BJ (cell line): ENCODE measurements around the gene SCMH1. TPM values are rescaled to one million over a fixed set of nuclear protein-coding genes. Genes with fewer than 3 reads are reported as not detected.
"Not testable (repeated sequence)": the region's sequence is repeated elsewhere in the genome, so short reads cannot be mapped to it uniquely, and the experiment has no call there.

Source experiments
- CTCF ChIA-PET: fragments of 350-600 bp; formaldehyde crosslinking; extraction: SDS; loops from one replicate; lab custom pipeline; 2021; ENCODE audit warnings: antibody characterized with exemption, inconsistent platforms; lab: Yijun Ruan, JAX
- POLR2A ChIA-PET: fragments of 300-600 bp; sonication (Branson Sonifier 250); formaldehyde crosslinking; extraction: SDS; loops from one replicate; lab custom pipeline; 2021; ENCODE audit warnings: antibody characterized with exemption; lab: Charles Lee
- DNase-seq: peaks from one replicate; pipeline ENCODE4 v3.0.0-alpha.2; 2011; ENCODE audit warnings: low read depth
- H3K27me3 ChIP-seq: 2 replicates; pipeline ENCODE4 v1.6.0; 2011; ENCODE audit warnings: low read length; ENCODE audit not compliant: control insufficient read depth, insufficient read depth
- H3K36me3 ChIP-seq: 2 replicates; pipeline ENCODE4 v1.5.1; 2011; ENCODE audit warnings: low read length; ENCODE audit not compliant: control insufficient read depth, insufficient read depth
- H3K4me3 ChIP-seq: 2 replicates; pipeline ENCODE4 v1.5.1; 2011; ENCODE audit warnings: low read depth, mild to moderate bottlenecking, control low read depth, low read length
- CTCF ChIP-seq: IDR thresholded peaks from 2 replicates; pipeline ENCODE4 v1.5.1; 2011; ENCODE audit warnings: low read depth, mild to moderate bottlenecking, control low read depth, inconsistent platforms, low read length, moderate library complexity; ENCODE audit not compliant: insufficient read depth
- polyA plus RNA-seq: library from polyadenylated mRNA; depleted of rRNA; stranded (reverse); fragments of >200 nt; gene quantifications from 2 replicates; pipeline ENCODE4 v1.2.3, GENCODE V29; 2011

The SCMH1 gene
- polyA plus RNA-seq, 1 experiment = 44.9 TPM

GRCh38 chr1:41151846-41152245, 90.3 kb downstream of the SCMH1 start:
- POLR2A ChIA-PET = no interaction called here
- DNase-seq = no peak
- TF ChIP-seq CTCF = no peak
- Histone ChIP-seq H3K27me3 (no peaks in the 10 kb centered on the region), H3K36me3 (no peaks in the 10 kb centered on the region), H3K4me3 (no peak overlapping the region)
- CTCF ChIA-PET = interaction anchor here (1.5 to 2.2 kb wide), 4 partner anchors 10 to 364 kb away, joined by 3 to 11 read pairs (median 5); no protein-coding TSS in a partner anchor

GRCh38 chr1:41149570-41149969, 92.5 kb downstream of the SCMH1 start:
- Histone ChIP-seq H3K27me3 (no peaks in the 10 kb centered on the region), H3K4me3 (no peak overlapping the region), H3K36me3 (no peaks in the 10 kb centered on the region)
- DNase-seq = no peak
- CTCF ChIA-PET = interaction anchor here (0.8 to 1.0 kb wide), 2 partner anchors 90 to 269 kb away, joined by 3 read pairs; no protein-coding TSS in a partner anchor
- POLR2A ChIA-PET = no interaction called here
- no peak for TF ChIP-seq CTCF

DNA sequence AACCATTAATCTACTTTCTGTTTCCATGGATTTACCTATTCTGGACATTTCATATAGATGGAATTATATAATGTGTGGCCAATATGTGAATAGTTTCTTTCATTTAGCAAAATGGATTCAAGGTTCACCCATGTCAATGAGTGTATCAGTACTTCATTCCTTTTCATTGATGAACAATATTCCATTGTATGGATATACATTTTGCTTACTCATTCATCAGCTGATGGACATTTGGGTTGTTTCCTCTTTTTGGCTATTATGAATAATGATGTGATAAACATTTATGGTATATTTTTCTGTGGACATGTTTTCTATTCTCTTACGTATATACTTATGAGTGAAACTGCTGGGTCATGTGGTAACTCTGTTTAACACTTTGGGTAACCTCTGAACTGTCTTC, 97.8 kb downstream of the SCMH1 start:
- H3K27me3 ChIP-seq = no peaks in the 10 kb centered on the region
- no peak for DNase-seq
- POLR2A ChIA-PET = interaction anchor here (0.6 kb wide), 1 partner anchor 164 kb away, joined by 3 read pairs; no protein-coding TSS in a partner anchor
- no peak overlapping the region for H3K4me3 ChIP-seq
- TF ChIP-seq CTCF = no peak
- H3K36me3 ChIP-seq = peaks cover 2% of the 10 kb centered on the region; the same call in 1 of the 2 replicates
- CTCF ChIA-PET = interaction anchor here (1.6 kb wide), 1 partner anchor 21 kb away, joined by 4 read pairs; no protein-coding TSS in a partner anchor

GRCh38 chr1:41138549-41138948, 103.6 kb downstream of the SCMH1 start:
- Histone ChIP-seq H3K36me3 (peaks cover 2% of the 10 kb centered on the region; the same call in 1 of the 2 replicates), H3K4me3 (no peak overlapping the region), H3K27me3 (no peaks in the 10 kb centered on the region)
- no peak for DNase-seq
- CTCF ChIA-PET = interaction anchor here (2.0 kb wide), 1 partner anchor 15 kb away, joined by 9 read pairs; no protein-coding TSS in a partner anchor
- POLR2A ChIA-PET = no interaction called here
- no peak for TF ChIP-seq CTCF

- TF ChIP-seq CTCF = no peak
- Histone ChIP-seq H3K36me3 (no peaks in the 10 kb centered on the region), H3K4me3 (no peak overlapping the region), H3K27me3 (no peaks in the 10 kb centered on the region)
- DNase-seq = no peak
- ChIA-PET POLR2A (no interaction called here), CTCF (interaction anchor here (1.7 kb wide), 1 partner anchor 12 kb away, joined by 5 read pairs; no protein-coding TSS in a partner anchor)
Observed at GRCh38 chr1:41135196-41135947, 106.7 kb downstream of the SCMH1 start.

DNA sequence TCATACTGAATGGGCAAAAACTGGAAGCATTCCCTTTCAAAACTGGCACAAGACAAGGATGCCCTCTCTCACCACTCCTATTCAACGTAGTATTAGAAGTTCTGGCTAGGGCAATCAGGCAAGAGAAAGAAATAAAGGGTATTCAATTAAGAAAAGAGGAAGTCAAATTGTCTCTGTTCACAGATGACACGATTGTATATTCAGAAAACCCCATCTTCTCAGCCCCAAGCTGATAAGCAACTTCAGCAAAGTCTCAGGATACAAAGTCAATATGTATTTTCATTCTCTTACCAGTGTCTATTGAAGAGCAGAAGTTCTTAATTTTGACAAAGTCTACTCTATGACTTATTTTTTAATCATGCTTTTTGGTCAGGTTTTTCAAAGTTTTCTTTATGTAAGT, 107.8 kb downstream of the SCMH1 start:
- DNase-seq, H3K27me3 ChIP-seq, H3K4me3 ChIP-seq, POLR2A ChIA-PET, H3K36me3 ChIP-seq: not testable (repeated sequence)
- CTCF ChIA-PET = interaction anchor here (1.7 kb wide), 1 partner anchor 11 kb away, joined by 5 read pairs; no protein-coding TSS in a partner anchor
